Neural crest cell (in vitro differentiated cells): ENCODE results near the gene ITK. TPM values are rescaled to one million over a fixed set of nuclear protein-coding genes. Genes with fewer than 3 reads are reported as not detected.

ENCODE experiments used
- DNase-seq: peaks from one replicate; pipeline ENCODE4 v3.0.0; 2021; ENCODE audit warnings: low read depth, mixed read lengths, low spot score
- H3K27ac Mint-ChIP-seq: one replicate; pipeline ENCODE4 v1.8.0; 2021; ENCODE audit warnings: mild to moderate bottlenecking, mixed read lengths; ENCODE audit not compliant: unreplicated experiment
- H3K27me3 Mint-ChIP-seq: 2 replicates; pipeline ENCODE4 v1.8.0; 2021; ENCODE audit warnings: low read depth, mild to moderate bottlenecking, mixed read lengths
- H3K36me3 Mint-ChIP-seq: 2 replicates; pipeline ENCODE4 v1.8.0; 2021; ENCODE audit warnings: low read depth, mild to moderate bottlenecking, mixed read lengths
- H3K4me1 Mint-ChIP-seq: 2 replicates; pipeline ENCODE4 v1.8.0; 2021; ENCODE audit warnings: mixed read lengths
- H3K4me3 Mint-ChIP-seq: one replicate; pipeline ENCODE4 v1.8.0; 2021; ENCODE audit warnings: mild to moderate bottlenecking, mixed read lengths
- H3K9me3 Mint-ChIP-seq: 2 replicates; pipeline ENCODE4 v1.8.0; 2021; ENCODE audit warnings: mixed read lengths
- total RNA-seq: library from RNA; stranded (reverse); gene quantifications from 2 replicates; pipeline ENCODE4 v1.2.1, GENCODE V29; 2021
- TF ChIP-seq, protein P1 (sequence below): fragments of 200-600 bp; sonication (generic); conservative IDR thresholded peaks from 2 replicates; pipeline ENCODE4 v1.5.0; 2021; ENCODE audit warnings: antibody characterized with exemption, mild to moderate bottlenecking

ITK gene
- total RNA-seq, 1 donor from 2014 or later, result not detected

DNA sequence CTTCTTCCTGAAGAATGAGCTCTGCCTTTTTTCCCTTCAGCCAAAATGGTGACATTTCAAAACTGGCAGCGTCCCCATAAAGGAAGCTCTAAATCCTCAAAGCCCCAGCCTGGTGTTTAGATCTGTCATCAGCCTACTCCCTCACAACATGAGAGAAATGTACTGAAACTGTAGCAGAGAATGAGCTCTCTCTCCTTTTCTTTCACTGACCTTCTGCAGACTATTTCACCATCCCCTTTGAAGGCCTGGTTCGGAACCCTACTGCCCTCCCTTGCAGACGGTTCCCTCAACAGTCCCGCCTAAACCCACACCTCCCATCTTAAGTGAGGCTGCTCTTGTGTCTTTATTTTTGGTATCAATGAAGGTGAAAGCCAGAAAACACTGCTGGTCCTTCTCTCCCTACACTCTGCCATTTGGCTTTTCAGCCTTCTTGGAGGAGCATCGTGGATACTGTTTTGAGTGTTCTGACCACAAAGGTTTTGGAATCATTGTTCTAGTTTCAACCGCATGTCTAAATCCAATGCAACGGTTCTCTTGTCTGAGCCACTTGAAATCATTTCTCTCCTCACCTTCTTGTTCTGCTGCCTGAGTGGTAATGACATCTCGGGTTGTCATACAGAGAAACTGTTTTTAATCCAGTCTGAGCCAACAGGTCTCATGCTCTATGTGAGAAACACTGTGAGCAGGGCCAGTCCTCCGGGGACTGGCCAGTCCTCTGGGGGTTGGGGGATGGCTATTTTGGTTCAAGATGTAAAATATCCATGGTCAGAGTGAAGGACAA lies 39.0 kb downstream of the ITK start:
- TF ChIP-seq, protein P1, sequence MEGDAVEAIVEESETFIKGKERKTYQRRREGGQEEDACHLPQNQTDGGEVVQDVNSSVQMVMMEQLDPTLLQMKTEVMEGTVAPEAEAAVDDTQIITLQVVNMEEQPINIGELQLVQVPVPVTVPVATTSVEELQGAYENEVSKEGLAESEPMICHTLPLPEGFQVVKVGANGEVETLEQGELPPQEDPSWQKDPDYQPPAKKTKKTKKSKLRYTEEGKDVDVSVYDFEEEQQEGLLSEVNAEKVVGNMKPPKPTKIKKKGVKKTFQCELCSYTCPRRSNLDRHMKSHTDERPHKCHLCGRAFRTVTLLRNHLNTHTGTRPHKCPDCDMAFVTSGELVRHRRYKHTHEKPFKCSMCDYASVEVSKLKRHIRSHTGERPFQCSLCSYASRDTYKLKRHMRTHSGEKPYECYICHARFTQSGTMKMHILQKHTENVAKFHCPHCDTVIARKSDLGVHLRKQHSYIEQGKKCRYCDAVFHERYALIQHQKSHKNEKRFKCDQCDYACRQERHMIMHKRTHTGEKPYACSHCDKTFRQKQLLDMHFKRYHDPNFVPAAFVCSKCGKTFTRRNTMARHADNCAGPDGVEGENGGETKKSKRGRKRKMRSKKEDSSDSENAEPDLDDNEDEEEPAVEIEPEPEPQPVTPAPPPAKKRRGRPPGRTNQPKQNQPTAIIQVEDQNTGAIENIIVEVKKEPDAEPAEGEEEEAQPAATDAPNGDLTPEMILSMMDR, result no peak
- H3K36me3 Mint-ChIP-seq, result no peaks in the 10 kb centered on the region
- DNase-seq, result no peak

DNA sequence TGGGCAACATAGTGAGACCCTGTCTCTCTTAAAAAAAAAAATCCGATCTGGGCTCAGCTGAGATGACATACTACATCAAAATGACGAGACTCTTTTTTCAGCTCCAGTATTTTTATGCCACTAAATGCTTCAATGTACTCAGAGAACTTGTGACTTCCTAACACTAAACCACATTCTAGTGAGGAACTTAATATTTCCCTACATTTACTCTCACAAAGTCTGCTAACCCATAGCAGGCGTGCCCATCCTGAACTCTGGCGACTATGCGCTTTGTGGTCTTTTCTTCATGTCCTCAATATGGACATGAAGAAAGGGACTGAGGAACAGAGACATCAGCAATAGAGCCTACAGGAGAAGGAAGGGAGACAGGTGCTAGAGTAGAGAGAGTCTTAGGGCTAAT lies 41.3 kb downstream of the ITK start:
- Mint-ChIP-seq H3K36me3 (no peaks in the 10 kb centered on the region), H3K4me3 (no peak overlapping the region), H3K27ac (no peak overlapping the region), H3K27me3 (no peaks in the 10 kb centered on the region), H3K9me3 (no peaks in the 10 kb centered on the region), H3K4me1 (no peaks in the 10 kb centered on the region)
- TF ChIP-seq, protein P1, result no peak
- no peak for DNase-seq

More for the DNA sequence above, 39.0 kb downstream of the ITK start:
- Mint-ChIP-seq H3K27ac (no peak overlapping the region), H3K9me3 (no peaks in the 10 kb centered on the region), H3K4me3 (no peak overlapping the region), H3K4me1 (no peaks in the 10 kb centered on the region), H3K27me3 (no peaks in the 10 kb centered on the region)

DNA sequence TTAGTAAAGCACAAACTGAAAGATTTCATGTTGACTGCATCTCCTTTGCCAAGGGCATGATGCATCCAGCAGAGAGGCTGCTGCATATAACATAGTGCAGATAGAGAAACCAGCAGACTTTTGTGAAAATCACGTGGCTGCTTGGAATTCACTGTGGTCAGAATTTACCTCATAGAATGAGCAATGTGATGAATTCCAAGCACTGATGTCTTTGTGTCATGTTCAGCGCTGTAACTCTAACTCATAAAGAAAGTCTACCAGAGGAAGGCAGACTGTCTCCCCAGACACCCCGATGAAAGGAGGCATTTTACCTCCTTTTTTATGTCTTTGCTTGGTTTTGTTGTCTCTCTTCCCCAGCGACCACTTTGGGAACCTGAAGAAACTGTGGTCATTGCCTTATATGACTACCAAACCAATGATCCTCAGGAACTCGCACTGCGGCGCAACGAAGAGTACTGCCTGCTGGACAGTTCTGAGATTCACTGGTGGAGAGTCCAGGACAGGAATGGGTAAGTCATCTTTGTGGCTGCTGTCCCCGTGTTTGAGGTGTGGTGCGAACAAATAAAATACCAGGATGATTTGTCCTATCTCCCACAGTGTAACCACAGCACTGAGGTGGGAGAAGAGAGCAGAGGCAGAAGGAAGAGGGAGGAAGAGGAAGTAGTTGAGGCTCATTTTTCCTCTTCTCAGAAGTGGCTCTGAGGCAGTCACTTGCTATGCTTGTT lies 42.0 kb downstream of the ITK start:
- Mint-ChIP-seq H3K27me3 (no peaks in the 10 kb centered on the region), H3K36me3 (no peaks in the 10 kb centered on the region), H3K4me1 (no peaks in the 10 kb centered on the region), H3K4me3 (no peak overlapping the region), H3K27ac (no peak overlapping the region), H3K9me3 (no peaks in the 10 kb centered on the region)
- TF ChIP-seq, protein P1, result no peak
- no peak for DNase-seq

DNA sequence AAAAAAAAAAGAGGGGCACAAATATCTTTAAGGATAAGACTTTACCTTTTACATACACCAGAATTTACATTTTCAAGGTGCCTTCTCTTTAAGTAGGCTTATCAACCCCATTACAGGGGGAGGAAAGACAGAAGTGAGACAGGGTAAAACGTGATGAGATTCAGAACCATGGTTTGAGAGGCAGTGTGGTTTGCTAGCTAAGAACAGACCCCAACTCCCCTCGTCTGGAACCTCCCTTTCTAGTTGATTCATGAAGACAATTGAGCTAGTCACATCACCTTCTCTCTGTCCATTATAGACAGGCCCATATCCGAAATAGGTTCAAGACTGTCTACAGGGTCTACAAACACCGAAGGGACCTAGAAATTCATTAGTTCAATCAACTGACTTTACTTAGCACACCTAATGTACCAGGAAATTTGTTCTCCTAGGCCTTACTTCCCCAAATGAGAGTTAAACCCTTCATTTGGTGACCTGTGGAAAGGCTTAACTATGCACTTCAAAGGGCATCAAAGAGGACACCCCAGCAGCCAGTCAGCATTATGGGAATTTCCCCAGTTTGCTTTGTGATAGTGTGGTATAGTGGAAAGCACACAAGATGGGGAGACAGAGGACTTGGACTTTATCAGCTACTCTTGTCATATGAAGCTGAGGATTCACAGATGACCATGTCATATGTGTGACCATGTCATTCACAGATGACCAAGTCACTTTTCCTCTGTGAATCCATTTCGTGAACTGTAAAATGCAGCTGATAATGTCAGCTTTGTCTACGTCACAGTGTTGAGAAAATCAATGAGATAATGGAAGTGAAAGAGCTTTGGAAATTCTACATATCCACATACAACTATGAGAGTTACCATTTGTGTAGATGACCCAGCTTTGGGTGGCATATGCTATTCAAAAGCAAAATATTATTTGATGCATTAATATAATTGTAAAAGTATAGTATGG lies 45.1 kb downstream of the ITK start:
- TF ChIP-seq, protein P1, result no peak
- H3K36me3 Mint-ChIP-seq, result no peaks in the 10 kb centered on the region
- H3K4me3 Mint-ChIP-seq, result no peak overlapping the region
- no peak overlapping the region for H3K27ac Mint-ChIP-seq
- DNase-seq, result no peak
- H3K9me3 Mint-ChIP-seq, result no peaks in the 10 kb centered on the region
- no peaks in the 10 kb centered on the region for H3K4me1 Mint-ChIP-seq
- no peaks in the 10 kb centered on the region for H3K27me3 Mint-ChIP-seq

DNA sequence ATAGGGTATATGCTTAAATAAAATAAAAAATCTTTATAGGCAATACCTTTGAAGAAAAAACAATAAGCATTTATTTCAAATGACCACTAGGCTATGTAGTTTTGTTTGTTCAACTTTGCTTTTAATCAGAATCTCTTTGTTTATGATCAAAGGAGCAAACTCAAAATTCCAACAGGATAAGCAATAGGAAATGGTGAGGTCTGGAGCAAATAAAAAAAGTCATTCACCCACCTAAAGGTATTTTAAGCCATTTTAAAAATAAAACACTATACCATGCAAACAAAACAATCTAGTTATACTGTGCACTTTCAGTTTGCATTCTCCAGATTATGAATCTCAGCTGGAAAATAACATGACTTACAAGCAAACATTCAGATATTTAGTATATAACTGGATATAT lies 50.0 kb downstream of the ITK start:
- no peak for DNase-seq
- Mint-ChIP-seq H3K27ac (no peak overlapping the region), H3K4me3 (no peak overlapping the region), H3K36me3 (no peaks in the 10 kb centered on the region), H3K27me3 (no peaks in the 10 kb centered on the region), H3K9me3 (no peaks in the 10 kb centered on the region), H3K4me1 (no peaks in the 10 kb centered on the region)
- TF ChIP-seq, protein P1, result no peak
